GM13976 (cell line): ENCODE data around the gene CLBA1.

Experiments used
- DNase-seq: peaks from one replicate; pipeline ENCODE4 v3.0.0; 2012; ENCODE audit warnings: low spot score
- CTCF ChIP-seq: IDR thresholded peaks from 2 replicates; pipeline ENCODE4 v1.5.1; 2012; ENCODE audit warnings: borderline replicate concordance, mild to moderate bottlenecking; ENCODE audit not compliant: insufficient read depth; ENCODE audit errors: extremely low read depth, missing control alignments, control extremely low read depth
- in situ Hi-C: fragments of 300-500 bp; cut with MboI; formaldehyde crosslinking; loops from one replicate; pipeline ENCODE4 v1.12.0; 2022; ENCODE audit warnings: low sequenced_read_pairs, mixed read lengths, inconsistent platforms; ENCODE audit not compliant: unreplicated experiment

CLBA1 gene

GRCh38 chr14:105005929-105006830 lies 20.6 kb downstream of the CLBA1 start:
- TF ChIP-seq CTCF = no peak
- DNase-seq = no peak
- in situ Hi-C loops = no loop called here

- in situ Hi-C loops = no loop called here
- DNase-seq = no peak
- no peak for TF ChIP-seq CTCF
These were observed 21.4 kb downstream of the CLBA1 start for GRCh38 chr14:105006831-105007592.

- in situ Hi-C loops = no loop called here
- no peak for DNase-seq
- TF ChIP-seq CTCF = no peak
These were observed 22.1 kb downstream of the CLBA1 start for GRCh38 chr14:105007593-105008264.

GRCh38 chr14:105010106-105010505 lies 24.5 kb downstream of the CLBA1 start:
- in situ Hi-C loops = no loop called here
- TF ChIP-seq CTCF = no peak
- DNase-seq = no peak

- DNase-seq = no peak
- in situ Hi-C loops = no loop called here
- TF ChIP-seq CTCF = no peak
These were observed 25.3 kb downstream of the CLBA1 start for GRCh38 chr14:105010891-105011291.

GRCh38 chr14:105011312-105011990 lies 25.9 kb downstream of the CLBA1 start:
- TF ChIP-seq CTCF = no peak
- in situ Hi-C loops = no loop called here
- no peak for DNase-seq
